Colon (tissue), 2 donors: ENCODE data around the gene ABCA3.

ENCODE experiments used
- FAIRE-seq: peaks from 2 replicates; lab custom pipeline; 2012; peaks lifted over from hg19 to GRCh38; lab: Jason Lieb, UNC
- donor health status: control.
- donor health status: control.

ABCA3 gene

DNA sequence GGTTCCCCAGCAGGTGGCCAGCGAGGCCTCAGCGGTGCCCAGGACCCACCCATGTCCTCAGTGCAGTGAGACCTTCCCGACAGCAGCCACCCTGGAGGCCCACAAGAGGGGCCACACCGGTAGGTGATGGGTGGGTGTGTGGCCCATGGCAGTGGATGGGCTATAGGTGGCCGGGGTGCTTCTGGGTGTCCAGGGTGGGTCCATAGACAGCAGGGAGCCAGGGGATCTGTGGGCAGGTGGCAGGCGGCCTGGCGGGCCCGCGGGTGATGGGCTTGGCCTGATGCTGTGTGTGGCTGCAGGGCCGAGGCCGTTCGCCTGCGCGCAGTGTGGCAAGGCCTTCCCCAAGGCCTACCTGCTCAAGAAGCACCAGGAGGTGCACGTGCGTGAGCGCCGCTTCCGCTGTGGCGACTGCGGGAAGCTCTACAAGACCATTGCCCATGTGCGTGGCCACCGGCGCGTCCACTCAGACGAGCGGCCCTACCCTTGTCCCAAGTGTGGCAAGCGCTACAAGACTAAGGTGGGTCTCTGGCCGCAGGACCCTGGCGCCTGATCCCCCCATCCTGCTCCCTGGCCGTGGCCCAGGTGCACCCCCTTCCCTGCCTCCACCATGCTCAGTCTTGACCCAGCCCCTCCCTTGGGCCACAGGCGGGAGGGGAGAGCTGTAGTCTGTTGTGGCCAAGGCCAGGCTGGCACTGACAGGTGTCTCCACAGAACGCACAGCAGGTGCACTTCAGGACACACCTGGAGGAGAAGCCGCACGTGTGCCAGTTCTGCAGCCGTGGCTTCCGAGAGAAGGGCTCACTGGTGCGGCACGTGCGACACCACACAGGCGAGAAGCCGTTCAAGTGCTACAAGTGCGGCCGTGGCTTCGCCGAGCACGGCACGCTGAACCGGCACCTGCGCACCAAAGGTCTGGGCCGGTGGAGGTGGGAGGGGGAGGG is 106.4 kb downstream of the ABCA3 start:
- no peak for FAIRE-seq

GRCh38 chr16:2233046-2233775 is 107.3 kb downstream of the ABCA3 start:
- no peak for FAIRE-seq

DNA sequence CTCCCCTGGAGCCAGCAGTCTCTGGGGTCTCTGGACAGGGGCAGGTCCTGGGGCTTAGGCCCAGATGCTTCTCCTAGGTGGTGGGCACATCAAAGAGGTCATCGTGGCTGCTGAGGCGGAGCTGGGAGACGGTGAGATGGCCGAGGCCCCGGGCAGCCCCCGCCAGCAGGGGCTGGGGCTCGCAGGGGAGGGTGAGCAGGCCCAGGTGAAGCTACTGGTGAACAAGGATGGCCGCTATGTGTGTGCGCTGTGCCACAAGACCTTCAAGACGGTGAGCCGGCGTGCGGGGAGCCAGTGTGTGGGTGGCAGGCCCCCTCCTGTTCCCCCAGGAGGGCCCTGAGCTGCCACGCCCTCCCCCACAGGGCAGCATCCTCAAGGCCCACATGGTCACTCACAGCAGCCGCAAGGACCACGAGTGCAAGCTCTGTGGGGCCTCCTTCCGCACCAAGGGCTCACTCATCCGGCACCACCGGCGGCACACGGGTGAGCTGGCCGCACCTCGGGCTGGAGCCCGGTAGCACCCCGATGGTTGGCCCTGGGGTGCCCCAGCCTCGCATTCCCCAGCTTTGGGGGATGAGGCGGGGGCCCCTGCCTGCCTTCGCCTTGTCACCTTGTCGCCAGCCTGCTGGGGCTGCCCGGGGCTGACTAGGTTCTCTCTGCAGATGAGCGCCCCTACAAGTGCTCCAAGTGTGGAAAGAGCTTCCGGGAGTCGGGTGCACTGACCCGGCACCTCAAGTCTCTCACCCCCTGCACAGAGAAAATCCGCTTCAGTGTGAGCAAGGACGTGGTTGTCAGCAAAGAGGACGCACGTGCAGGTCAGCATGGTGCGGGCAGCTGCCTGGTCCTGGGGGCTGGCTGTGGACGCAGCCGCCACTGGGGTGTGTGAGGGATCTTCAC is 108.2 kb downstream of the ABCA3 start:
- no peak for FAIRE-seq

DNA sequence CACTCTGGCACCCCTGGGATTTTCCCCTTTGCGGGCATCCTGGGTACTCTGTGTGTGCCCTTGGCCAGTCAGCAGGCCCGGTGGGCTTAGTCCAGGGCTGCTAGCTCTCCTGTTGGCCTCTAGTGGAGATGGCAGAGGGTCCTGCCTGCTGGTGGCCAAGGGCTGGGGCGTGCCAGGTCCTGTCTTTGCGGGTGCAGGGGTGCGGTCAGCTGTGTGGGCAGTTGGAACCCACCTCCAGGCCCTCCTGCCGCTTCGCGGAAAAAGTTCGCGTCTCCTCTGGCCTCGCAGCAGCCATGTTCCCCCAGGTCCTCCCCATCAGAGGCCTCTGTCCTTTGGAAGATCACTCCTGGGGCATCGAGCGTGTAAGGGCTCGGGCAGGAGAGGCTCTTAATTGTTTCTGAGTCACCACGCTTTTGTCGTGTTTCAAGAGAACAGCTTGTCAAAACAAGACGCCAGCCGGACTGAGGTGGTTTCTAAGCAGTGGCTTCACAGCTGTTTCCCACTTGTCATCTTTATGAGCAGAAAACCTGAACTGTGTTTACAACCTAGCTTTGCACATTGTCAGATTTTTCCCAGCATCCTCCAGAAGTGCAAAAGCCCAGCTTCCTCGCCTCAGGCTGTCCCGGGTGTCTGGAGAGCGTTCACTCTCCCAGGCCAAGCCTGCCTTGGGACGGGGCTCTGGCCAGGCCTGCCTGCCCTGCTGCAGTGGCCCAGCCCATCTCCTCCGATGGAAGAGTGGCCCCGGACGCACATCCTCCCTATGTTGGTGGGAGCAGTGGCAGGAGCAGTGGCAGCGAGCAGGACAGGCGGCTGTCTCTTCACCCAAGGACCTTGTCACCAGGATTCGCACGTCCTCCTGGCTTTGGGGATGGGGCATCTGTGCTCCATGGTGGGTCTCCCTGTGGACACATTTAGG is 109.3 kb downstream of the ABCA3 start:
- no peak for FAIRE-seq

- no peak for FAIRE-seq
These were observed 110.2 kb downstream of the ABCA3 start for GRCh38 chr16:2230376-2230775.

- no peak for FAIRE-seq
These were observed 110.8 kb downstream of the ABCA3 start for GRCh38 chr16:2229632-2230250.

- FAIRE-seq, result no peak
These were observed 111.4 kb downstream of the ABCA3 start for GRCh38 chr16:2229091-2229490.

DNA sequence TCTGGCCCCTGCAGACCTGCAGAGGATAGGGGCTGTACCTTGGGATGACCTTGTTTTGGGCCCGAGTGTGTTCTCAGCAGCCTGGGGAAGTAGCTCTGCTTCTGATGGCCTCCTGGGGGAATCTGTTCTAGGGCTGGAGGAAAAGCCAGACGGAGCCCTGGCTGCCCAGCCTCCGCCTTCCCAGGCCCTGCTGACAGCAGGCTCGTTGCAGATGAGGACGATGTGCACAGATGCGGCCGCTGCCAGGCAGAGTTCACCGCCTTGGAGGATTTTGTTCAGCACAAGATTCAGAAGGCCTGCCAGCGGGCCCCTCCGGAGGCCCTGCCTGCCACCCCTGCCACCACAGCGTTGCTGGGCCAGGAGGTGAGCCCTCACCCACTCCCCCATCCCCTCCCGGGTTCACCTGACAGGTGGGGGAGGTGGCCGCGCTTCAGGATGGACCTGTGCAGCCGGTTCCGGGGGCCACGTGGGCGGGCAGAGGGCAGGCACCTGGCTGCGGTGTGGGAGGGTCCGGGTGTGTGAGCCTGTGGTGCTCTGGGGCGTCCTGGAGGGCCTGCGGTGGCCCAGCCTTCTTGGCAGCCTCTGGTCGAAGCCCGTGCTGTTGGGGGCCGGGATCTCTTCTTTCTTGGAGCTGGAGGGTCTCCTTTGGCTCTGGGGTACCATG is 112.2 kb downstream of the ABCA3 start:
- FAIRE-seq, result no peak

DNA sequence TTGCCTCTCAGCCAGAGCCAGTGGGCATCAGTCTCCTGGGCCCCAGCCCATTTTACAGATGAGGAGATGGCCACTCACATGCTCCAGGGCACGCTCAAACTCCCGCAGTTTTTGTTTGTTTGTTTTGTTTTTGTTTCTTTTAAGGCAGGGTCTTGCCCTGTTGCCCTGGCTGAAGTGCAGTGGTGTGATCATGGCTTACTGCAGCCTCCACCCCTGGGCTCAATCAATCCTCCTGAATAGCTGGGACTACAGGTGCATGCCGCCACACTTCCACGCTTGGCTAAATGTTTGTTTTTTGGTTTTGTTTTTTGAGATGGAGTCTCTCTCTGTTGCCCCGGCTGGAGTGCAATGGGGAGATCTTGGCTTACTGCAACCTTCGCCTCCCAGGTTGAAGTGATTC is 113.6 kb downstream of the ABCA3 start:
- FAIRE-seq, result no peak

GRCh38 chr16:2226245-2226793 is 114.2 kb downstream of the ABCA3 start:
- FAIRE-seq, result no peak
